ENCODE data around the gene CMYA5. TPM values are rescaled to one million over a fixed set of nuclear protein-coding genes. Genes with fewer than 3 reads are reported as not detected.

The CMYA5 gene
- total RNA-seq, 1 experiment from 2014 or later: 0.22 TPM

GRCh38 chr5:79705632-79706031 lies 16.0 kb downstream of the CMYA5 start:
- ChIA-PET CTCF (no interaction called here), RAD21 (ENCODE audit: low non-redundant PET in 1 of 2, low total read pairs in 2 of 2, uncharacterized antibody in 2 of 2, unreplicated experiment in 2 of 2) (no interaction called here)
- intact Hi-C loops (cut with micrococcal nuclease): no loop called here

More at GRCh38 chr5:79705632-79706031, 16.0 kb downstream of the CMYA5 start:
- Histone ChIP-seq H3K27ac (ENCODE audit: low read depth, low read length) (no peak overlapping the region), H3K9ac (ENCODE audit: low read length) (no peak overlapping the region), H3K4me2 (ENCODE audit: low read length) (no peak overlapping the region), H3K36me3 (ENCODE audit: control insufficient read depth in 1 of 2, insufficient read depth in 2 of 2, low read length in 2 of 2) (no peaks in the 10 kb centered on the region), H4K20me1 (ENCODE audit: insufficient read depth) (no peaks in the 10 kb centered on the region), H2AFZ (ENCODE audit: low read depth, low read length, poor library complexity, severe bottlenecking) (no peak overlapping the region), H3K4me1 (ENCODE audit: control insufficient read depth in 1 of 2, insufficient read depth in 2 of 2, low read length in 2 of 2) (no peaks in the 10 kb centered on the region), H3K9me3 (ENCODE audit: control insufficient read depth in 1 of 2, insufficient read depth in 1 of 2, low read depth in 1 of 2, low read length in 2 of 2) (peaks cover 0 to 4% of the 10 kb centered on the region in 2 experiments; a peak in 1 of 4 replicates), H3K27me3 (ENCODE audit: insufficient read depth, low read length) (no peaks in the 10 kb centered on the region), H3K79me2 (ENCODE audit: insufficient read depth, low read length) (no peaks in the 10 kb centered on the region), H3K4me3 (replicated peaks in 1 of 2; ENCODE audit: low read depth in 1 of 2, low read length in 2 of 2) (no peak overlapping the region), H3K9me2 (ENCODE audit: insufficient read depth) (no peaks in the 10 kb centered on the region)
- no peak for ATAC-seq
- no peak for TF ChIP-seq EGR1 (IDR thresholded peaks at IDR 0.05; ENCODE audit: low read depth)
- TF ChIP-seq EZH2phosphoT487 (IDR thresholded peaks at IDR 0.05; ENCODE audit: borderline replicate concordance): no peak
- no peak for TF ChIP-seq MAX (IDR thresholded peaks at IDR 0.05)
- TF ChIP-seq SIN3A (IDR thresholded peaks at IDR 0.05; ENCODE audit: low read depth): no peak
- no peak for TF ChIP-seq ELF1 (IDR thresholded peaks at IDR 0.05; ENCODE audit: borderline replicate concordance, low read depth)
- TF ChIP-seq POLR2A (IDR thresholded peaks at IDR 0.05; ENCODE audit: borderline replicate concordance, extremely low read depth, insufficient read depth, insufficient read length): no peak
- TF ChIP-seq CEBPB (IDR thresholded peaks at IDR 0.05; ENCODE audit: low read depth): no peak
- TF ChIP-seq CBX3 (IDR thresholded peaks at IDR 0.05; ENCODE audit: low read depth): no peak
- no peak for TF ChIP-seq REST (IDR thresholded peaks at IDR 0.05; ENCODE audit: low read depth)
- TF ChIP-seq RAD21 (IDR thresholded peaks at IDR 0.05; ENCODE audit: low read depth): no peak
- no peak for TF ChIP-seq CTCF (IDR thresholded peaks at IDR 0.05 in 2 of 3, conservative IDR thresholded peaks at IDR 0.05 in 1 of 3; ENCODE audit: borderline replicate concordance in 1 of 3, insufficient read depth in 1 of 3, low read depth in 2 of 3, low read length in 2 of 3)
- no peak for TF ChIP-seq JUND (IDR thresholded peaks at IDR 0.05)
- TF ChIP-seq ATF3 (IDR thresholded peaks at IDR 0.05): no peak
- no peak for TF ChIP-seq ZNF274 (IDR thresholded peaks at IDR 0.05; ENCODE audit: low read depth, low read length)
- POLR2A ChIA-PET: no interaction called here
- no TSS peak for BruUV-seq (replicated peaks)
- no peak for DNase-seq (ENCODE audit: low read depth, low spot score)

Data from HCT116 (cell line).